Erythroblast (primary cell): Measurements from ENCODE around the gene SLC12A4.
"Not testable (repeated sequence)": the region's sequence is repeated elsewhere in the genome, so short reads cannot be mapped to it uniquely, and the experiment has no call there.

Experiments
- GATA1 ChIP-seq: IDR thresholded peaks from 2 replicates; pipeline ENCODE4 v1.6.1; 2011; ENCODE audit warnings: low read depth, mild to moderate bottlenecking, control low read depth, low read length, moderate library complexity
- POLR2A ChIP-seq: IDR thresholded peaks from 2 replicates; pipeline ENCODE4 v1.6.1; 2011; ENCODE audit warnings: mild to moderate bottlenecking, low read length

- TF ChIP-seq POLR2A, GATA1: not testable (repeated sequence)
Measured at GRCh38 chr16:67937713-67938112, 30.7 kb downstream of the SLC12A4 start.
